BE2C (cell line): ENCODE results near the gene ANKRD12.
"Not testable (repeated sequence)": the region's sequence is repeated elsewhere in the genome, so short reads cannot be mapped to it uniquely, and the experiment has no call there.

ENCODE experiments used
- DNase-seq: peaks from one replicate; pipeline ENCODE4 v3.0.0-alpha.2; 2020
- H3K27me3 ChIP-seq: fragments of 250-450 bp; sonication (Bioruptor Pico); 2 replicates; pipeline ENCODE4 v1.5.1; 2020; ENCODE audit warnings: mild to moderate bottlenecking
- H3K36me3 ChIP-seq: fragments of 250-450 bp; sonication (Bioruptor Pico); 2 replicates; pipeline ENCODE4 v1.5.1; 2020; ENCODE audit warnings: mild to moderate bottlenecking
- H3K4me1 ChIP-seq: fragments of 250-450 bp; sonication (Bioruptor Pico); 2 replicates; pipeline ENCODE4 v1.5.1; 2020
- H3K4me3 ChIP-seq: 2 replicates; pipeline ENCODE4 v1.5.1; 2011; ENCODE audit warnings: low read depth, low read length
- H3K9me3 ChIP-seq: fragments of 250-450 bp; sonication (Bioruptor Pico); 2 replicates; pipeline ENCODE4 v1.5.1; 2020
- CTCF ChIP-seq: IDR thresholded peaks from 2 replicates; pipeline ENCODE4 v1.5.1; 2012; ENCODE audit warnings: mild to moderate bottlenecking, low read depth, low read length

Gene ANKRD12

GRCh38 chr18:9160014-9160413 lies 23.4 kb downstream of the ANKRD12 start:
- Histone ChIP-seq H3K27me3 (no peaks in the 10 kb centered on the region), H3K36me3 (no peaks in the 10 kb centered on the region), H3K4me3 (no peak overlapping the region), H3K9me3 (no peaks in the 10 kb centered on the region), H3K4me1 (no peaks in the 10 kb centered on the region)
- TF ChIP-seq CTCF, result no peak
- no peak for DNase-seq

GRCh38 chr18:9162663-9163062 lies 26.1 kb downstream of the ANKRD12 start:
- not testable (repeated sequence) for H3K9me3 ChIP-seq, H3K4me3 ChIP-seq, H3K27me3 ChIP-seq, DNase-seq, H3K36me3 ChIP-seq, H3K4me1 ChIP-seq

GRCh38 chr18:9164149-9164548 lies 27.6 kb downstream of the ANKRD12 start:
- H3K4me3 ChIP-seq, H3K4me1 ChIP-seq, H3K9me3 ChIP-seq, H3K27me3 ChIP-seq, H3K36me3 ChIP-seq, DNase-seq: not testable (repeated sequence)

- not testable (repeated sequence) for H3K36me3 ChIP-seq, H3K27me3 ChIP-seq, DNase-seq, H3K4me1 ChIP-seq, H3K9me3 ChIP-seq, H3K4me3 ChIP-seq
These were observed 29.3 kb downstream of the ANKRD12 start for GRCh38 chr18:9165883-9166282.

- H3K4me1 ChIP-seq, H3K27me3 ChIP-seq, DNase-seq, H3K36me3 ChIP-seq, H3K9me3 ChIP-seq, H3K4me3 ChIP-seq: not testable (repeated sequence)
These were observed 32.9 kb downstream of the ANKRD12 start for GRCh38 chr18:9169515-9169914.

GRCh38 chr18:9171919-9172318 lies 35.3 kb downstream of the ANKRD12 start:
- not testable (repeated sequence) for H3K9me3 ChIP-seq, H3K36me3 ChIP-seq, H3K4me1 ChIP-seq, H3K27me3 ChIP-seq, DNase-seq, H3K4me3 ChIP-seq

GRCh38 chr18:9172506-9173127 lies 36.0 kb downstream of the ANKRD12 start:
- Histone ChIP-seq H3K27me3 (no peaks in the 10 kb centered on the region), H3K9me3 (no peaks in the 10 kb centered on the region), H3K4me3 (no peak overlapping the region), H3K36me3 (no peaks in the 10 kb centered on the region), H3K4me1 (no peaks in the 10 kb centered on the region)
- TF ChIP-seq CTCF, result no peak
- no peak for DNase-seq

- H3K27me3 ChIP-seq, result no peaks in the 10 kb centered on the region
- no peak for TF ChIP-seq CTCF
- DNase-seq, result no peak
- H3K9me3 ChIP-seq, result no peaks in the 10 kb centered on the region
- H3K4me3 ChIP-seq, result no peak overlapping the region
- no peaks in the 10 kb centered on the region for H3K4me1 ChIP-seq
- H3K36me3 ChIP-seq, result no peaks in the 10 kb centered on the region
These were observed 37.2 kb downstream of the ANKRD12 start for GRCh38 chr18:9173770-9174233.

- H3K9me3 ChIP-seq, result no peaks in the 10 kb centered on the region
- H3K4me3 ChIP-seq, result no peak overlapping the region
- TF ChIP-seq CTCF, result no peak
- DNase-seq, result no peak
- no peaks in the 10 kb centered on the region for H3K27me3 ChIP-seq
- H3K36me3 ChIP-seq, result no peaks in the 10 kb centered on the region
- H3K4me1 ChIP-seq, result no peaks in the 10 kb centered on the region
These were observed 37.7 kb downstream of the ANKRD12 start for GRCh38 chr18:9174302-9174701.
